HG02678 (cell line): ENCODE results near the gene KCNQ1.
A peak's percentile ranks its signal among the peaks of the same experiment; 100 is the strongest.

Experiments used
- ATAC-seq: cut with Tn5 transposase; IDR thresholded peaks from one replicate; pipeline ENCODE4 v1.9.1; 2021; ENCODE audit warnings: mild to moderate bottlenecking, moderate library complexity; ENCODE audit not compliant: unreplicated experiment

KCNQ1 gene

DNA sequence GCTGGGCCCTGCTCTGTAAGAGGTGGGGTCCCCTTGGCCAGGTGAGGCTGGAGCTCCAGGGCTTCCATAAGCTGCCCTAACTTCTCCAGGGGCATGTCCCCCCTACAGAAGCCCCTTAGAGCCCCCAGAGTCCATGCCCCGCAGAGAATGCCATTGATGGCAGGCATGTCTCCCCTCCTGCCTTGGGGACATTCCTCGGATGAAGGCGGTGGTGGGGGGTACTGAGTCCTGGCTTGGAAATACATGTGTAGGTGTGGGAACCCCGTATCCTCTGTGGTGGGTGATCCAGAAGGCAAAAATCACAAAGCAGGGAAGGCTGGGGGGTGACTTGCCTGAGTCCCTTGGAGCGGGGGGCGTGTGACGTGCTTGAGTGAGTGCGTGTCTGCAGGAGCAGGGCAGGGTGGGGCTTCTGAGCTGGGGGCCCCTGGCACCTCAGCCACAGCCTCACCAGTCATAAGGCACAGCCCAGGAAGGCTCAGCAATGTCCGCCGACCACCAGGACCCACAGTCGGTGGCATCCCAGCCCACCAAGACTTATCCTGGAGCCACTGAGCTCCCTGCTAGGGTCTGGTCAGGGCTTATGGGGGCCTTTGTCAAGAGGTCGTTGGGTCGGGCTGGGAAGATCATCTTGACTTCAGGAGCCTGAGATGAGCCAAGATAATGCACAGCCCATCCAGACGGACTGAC, 324.7 kb downstream of the KCNQ1 start:
- ATAC-seq = no peak

DNA sequence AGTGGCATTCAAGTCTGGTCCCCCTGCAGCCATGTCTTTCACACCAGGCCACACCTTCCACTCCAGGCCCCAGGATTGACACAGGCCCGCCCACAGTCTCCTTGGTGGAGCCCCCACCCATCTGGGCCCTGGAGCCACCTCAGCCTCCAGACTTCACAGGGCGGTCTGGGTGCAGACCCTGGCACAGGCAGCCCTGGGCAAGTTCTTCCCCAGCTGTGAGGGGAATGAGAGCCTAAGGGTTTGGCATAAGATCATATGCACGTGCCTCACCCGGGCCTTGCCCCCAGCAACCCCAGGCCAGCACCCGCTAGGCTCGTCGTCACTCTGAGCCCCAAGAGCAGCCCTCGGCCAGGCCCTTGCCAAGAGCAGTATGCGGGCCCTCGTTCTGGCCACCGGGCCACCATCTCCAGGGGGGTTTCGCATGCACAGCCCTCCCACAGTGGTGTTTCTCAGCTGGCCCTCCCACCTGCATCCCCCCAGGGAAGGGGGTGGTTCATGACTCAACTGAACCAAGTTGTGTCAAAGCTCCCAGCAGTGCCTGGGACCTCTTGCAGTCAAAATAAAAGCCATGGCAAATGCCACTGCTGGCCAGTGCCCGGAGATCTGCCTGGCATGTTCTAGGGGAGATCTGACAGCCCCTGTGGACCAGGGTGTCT, 325.4 kb downstream of the KCNQ1 start:
- ATAC-seq = no peak

DNA sequence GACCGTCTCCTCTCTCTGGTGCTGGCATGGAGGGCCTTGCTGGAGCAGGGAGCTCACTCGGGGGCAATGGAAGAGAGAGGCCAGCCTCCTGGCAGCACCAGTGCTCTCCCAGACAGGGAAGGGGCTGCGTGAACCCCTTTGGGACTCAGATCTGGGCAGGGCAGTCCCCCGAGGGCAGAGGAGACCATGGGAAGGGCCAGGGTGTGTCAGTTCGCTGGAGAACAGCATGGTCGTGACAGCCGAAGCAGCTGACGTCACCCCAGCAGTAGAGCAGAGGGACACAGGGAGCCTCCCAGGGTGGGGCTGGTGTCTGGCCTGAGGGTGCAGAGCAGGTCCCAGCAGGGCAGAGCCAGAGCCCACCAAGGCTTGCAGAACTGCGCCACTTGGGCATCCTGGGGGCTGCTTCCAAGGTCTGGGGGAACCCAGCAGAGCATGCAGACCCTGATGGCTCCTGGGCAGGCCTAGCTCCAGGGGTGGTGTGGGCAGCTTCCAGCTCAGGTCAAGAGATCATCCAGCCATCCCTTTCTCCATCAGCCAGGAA, 326.0 kb downstream of the KCNQ1 start:
- no peak for ATAC-seq

DNA sequence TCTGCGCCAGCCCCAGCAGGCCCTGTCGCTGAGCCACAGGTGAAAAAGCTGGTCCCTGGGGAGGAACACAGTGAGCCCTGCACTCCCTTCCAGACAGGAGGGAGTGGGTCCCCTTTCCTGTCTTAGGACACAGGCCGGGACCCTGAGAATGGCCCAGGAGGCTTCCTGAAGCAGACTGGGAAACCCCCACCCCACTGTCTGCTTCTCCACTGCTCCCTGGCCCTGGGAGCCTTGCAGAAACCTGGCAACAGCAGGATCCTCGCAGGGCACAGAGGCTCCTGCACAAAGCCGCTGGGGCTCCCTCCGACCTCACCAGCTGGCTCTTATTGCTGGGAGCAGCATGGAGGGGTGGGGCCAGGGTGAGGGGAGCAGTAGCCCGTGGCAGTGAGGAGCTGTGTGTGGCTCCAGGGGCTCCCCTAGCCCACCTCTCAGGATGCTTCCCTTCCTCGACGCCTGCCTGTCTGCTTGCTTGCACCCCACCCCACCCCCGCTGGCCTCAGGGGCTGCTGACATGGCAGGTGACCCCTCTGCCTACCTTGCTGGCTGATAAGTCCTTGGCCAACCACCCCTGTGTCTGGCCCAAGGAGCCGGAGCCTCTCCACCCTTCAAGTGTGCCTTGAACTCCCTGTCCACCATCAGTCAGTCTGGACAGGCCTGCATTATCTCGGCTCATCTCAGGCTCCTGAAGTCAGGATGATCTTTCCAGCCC, 327.1 kb downstream of the KCNQ1 start:
- ATAC-seq = no peak

DNA sequence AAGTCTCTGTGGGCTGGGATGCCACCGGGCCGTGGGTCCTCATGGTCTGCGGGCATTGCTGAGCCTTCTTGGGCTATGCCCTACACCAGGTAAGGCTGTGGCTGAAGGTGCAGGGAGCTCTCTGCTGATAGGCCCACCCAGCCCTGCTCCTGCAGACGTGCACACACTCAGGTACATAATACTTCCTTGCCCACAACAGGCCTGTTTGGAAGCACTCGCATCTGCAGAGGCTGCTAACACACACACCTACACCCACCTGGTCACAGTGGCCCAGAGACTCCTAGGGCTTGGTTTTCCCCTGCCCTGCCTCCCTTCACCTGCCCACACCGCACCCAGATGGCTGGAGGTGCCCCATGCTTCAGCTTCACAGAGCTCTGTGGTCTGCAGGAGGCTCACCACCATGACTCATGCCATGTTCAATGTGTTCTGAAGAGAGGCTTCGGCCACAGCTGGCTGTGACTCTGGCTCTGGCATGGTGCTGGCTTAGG, 327.8 kb downstream of the KCNQ1 start:
- ATAC-seq = no peak

DNA sequence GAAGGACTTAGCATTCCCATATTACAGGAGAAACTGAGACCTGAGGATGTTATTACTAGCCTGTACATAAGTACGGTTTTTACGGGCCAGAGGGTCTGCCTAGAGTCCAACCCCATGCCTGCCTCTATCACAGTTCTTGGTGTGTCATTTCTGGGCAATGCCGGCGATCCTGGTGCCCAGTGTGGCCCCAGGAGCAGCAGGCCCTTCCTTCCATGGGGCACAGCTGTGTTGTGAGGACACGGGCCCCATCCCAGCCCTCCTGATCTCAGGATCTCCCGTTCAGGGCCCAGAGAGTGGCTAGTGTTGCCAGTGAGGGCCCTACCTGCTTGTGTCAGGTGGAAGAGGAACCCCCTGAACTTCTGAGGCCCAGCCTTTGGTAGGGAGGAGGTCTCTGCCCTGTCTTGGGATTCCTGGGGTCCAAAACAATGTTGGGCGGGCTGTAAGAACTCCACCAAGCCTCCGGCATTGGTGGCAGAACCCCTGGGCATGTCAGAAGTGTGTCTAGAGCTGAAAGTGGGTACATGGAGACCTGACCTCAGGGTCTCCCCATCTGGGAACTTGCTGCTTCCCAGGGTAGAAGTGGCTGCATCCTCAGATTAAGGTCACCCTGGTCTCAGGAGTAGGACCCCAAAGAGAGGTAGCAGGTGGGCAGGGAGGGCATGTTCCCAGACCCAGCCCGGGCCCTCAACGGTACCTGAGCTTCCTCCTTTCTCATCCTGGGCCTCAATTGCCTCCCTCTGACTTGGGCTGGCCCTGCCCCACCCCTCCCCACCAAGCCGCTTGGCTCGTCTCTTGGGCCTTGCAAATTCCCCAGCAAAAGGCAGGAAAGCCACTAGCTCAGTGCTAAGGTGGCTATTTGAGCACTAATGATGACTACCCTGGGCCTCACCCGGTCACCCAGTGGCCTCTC, 329.6 kb downstream of the KCNQ1 start:
- ATAC-seq = no peak

DNA sequence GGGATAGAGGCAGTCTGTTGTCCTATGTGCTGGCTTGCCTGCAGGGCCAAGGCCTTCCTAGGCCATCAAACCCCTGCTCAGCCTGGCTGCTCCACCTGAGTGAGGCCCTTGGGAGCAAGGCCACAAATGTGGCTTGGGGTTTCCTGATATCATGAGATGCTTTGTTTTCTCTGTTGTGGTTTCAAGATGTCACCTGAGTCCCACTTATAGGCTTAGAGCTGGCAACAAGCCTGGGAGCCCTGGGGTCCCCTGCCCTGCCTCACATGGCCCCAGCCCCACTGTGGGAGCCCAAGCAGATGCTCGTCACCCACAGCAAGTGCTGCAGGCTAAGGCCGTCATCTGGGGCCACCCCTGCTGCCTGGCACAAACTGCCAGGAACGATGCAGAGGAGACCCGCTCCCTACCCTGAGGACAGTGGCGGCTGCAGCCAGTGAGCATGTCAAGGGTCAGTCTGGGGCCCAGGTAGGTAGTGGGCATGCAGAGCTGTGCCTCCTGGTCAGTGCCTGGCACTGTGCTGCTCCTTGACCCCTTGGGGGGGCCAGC, 330.3 kb downstream of the KCNQ1 start:
- no peak for ATAC-seq

DNA sequence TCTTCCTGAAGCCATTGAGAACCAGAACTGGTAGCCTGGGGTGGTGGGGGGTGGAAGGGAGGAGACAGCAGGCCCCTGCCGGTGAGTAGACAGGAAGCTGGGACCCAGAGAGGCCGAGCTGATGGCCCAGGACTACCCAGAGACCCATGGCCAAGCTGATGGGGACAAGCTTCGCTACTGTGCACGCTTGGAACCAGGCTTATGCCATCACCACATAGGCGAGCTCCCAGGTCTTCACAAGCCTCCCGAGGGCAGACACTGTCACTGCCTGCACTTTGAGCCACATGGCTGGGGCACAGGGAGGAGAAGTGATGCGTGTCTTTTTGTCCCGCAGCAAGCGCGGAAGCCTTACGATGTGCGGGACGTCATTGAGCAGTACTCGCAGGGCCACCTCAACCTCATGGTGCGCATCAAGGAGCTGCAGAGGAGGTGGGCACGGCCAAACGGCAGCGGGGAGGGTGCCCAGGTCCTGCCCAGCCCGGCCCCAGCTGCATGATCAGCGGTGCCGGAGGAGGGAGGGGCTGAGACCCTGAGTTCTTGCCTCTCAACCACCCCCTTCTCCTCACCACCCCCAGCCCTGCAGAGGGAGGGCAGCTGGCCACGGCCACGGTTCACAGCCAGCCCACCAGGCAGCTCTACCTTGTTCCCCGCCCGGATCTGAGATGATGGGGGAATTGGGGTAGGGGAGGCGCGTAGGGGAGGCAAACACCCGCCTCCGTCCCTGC, 331.0 kb downstream of the KCNQ1 start:
- ATAC-seq = no peak

DNA sequence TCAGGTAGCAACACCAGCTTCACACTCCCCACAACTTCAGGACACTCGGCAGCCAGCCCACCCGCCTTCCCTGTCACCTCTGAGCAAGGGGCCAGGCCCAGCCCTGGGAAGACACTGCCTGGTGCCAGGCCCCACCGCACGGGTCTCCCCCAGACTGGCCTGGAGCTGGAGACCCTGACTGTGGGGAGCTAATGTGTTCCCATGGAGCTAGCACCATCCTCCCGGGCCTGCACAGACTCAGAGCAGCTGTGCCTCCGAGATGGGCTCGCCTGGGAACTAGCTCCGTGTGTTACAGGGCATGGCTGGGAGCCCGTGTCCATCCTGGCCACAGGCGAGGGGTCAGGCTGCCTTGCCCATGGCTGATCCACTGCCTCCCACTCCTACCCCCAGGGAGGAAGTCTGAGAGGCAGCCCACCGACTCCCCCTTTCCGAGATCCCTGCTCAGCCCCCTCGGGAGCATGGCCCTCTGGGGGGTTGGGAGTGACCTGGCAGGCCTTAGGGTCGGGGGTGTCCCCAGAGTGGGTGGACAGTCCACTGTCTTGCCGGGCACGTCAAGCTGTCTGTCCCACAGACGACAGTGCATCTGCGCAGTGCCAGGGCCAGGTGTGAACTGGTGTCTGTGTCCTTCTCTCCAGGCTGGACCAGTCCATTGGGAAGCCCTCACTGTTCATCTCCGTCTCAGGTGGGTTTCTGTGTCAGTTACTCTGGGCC, 331.7 kb downstream of the KCNQ1 start:
- no peak for ATAC-seq

DNA sequence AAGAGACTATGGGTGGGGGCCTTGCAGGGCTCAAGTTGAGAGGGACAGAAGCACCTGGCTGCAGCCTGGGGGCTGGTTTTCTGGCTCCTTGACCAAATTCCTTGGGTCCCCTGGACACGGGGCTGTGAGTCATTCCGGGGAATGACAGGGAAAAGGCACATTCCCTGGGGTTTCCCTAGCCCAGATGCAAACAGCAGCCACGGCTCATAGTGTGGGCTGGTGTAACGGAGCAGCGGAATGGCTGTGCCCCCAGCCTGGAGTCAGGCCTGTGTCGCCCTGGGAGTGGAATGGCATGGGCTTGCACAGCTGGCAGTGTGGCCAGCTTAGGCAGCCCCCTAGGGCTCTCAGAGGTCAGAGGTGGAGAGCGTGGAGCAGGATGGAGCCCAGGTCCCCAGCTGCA, 332.6 kb downstream of the KCNQ1 start:
- ATAC-seq = no peak

DNA sequence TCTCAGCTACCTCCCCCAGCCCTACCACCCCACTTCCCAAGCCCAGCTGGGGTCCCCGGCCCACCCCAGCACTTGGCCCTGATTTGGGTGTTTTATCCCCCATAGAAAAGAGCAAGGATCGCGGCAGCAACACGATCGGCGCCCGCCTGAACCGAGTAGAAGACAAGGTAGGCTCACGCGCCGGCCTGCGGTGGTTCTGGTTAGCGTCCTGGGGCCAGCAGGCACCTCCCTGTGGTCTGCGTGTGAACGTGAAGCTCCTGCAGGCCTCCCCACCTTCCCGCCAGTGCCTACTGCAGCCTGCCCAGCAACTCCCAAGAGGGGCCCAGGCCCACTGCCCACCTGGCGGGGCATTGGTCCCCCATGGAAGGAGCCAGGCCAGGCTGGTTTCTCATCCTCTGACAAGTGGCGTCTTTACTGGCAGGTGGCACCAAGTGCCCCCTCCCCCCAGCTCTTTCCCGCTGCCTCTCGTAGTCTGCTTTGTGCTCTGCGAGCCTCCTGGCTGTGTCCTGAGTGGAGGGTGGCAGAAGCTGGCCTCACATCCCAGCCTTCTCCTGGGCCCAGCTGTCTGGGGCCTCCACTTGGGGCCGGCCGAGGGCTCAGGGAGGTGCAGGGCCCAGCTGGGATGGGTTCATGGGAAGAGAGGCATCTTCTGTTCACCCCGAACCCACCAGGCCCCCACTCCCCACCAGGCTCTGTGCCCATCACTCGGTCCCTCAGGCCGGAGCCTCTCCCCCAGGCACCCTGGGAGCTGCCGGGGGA, 333.2 kb downstream of the KCNQ1 start:
- ATAC-seq = no peak

DNA sequence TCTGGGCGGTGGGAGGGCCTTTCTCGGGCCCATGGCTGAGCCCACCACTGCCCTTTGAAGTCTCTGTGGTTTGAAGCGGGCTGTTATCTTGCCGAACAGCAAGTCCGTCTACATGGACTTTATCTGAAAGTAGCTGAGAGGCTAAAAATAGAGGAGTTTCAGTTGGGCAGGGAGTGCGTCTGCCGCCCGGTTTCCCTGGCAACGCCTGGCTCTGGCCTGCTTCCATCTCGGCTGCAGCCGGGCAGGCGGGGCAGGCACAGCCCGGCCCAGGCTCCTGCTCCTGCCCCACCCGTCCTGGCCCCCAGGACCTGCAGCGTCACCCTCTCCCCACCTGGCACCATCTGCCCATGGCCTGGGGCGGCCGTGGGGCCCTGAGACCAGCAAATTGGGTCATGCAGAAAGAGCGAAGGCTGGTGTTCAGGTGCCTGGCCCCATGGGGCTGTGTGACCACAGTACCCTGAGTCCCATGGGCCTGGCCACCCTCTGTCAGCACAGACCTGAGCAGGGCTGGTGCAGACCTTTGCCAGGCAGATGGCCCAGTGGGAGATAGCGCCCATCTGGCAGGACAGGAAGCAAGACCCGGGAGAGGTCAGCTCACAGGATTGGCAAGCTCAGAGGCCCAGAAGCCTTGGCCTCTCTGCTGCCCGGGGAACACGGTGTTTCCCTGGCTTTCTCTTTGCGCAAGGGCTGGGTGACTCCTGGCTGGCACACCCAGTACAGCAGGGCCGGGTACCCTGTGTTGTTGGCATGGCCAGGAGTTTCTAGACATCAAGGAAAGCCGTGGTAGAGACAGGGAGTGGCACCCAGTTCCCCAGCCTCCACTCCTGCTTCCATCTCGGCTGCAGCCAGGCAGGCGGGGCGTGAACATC, 334.1 kb downstream of the KCNQ1 start:
- ATAC-seq = peak; percentile 58

DNA sequence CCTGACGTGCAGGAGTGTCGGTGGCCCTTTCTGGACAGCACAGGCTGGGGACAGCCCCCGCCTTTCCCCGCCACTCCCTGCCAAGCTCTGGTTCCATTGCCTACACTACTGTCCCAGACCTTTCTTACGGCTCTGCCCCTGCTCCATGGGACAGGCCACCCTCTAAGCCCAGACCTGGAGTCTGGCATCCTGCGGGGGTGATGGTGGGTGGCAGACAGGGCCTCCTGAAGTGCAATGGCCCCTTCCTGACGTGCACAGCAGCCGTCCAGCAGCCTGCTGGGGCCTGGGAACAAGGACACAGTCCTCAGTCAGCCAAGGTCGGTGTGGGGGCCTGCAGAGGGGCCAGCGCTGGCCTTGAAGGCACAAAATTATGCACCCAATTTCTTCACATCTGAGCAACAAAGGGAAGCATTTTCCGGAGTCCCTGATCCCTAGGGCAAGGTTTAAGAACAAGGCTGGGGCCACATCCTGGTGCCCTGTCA, 334.7 kb downstream of the KCNQ1 start:
- no peak for ATAC-seq

DNA sequence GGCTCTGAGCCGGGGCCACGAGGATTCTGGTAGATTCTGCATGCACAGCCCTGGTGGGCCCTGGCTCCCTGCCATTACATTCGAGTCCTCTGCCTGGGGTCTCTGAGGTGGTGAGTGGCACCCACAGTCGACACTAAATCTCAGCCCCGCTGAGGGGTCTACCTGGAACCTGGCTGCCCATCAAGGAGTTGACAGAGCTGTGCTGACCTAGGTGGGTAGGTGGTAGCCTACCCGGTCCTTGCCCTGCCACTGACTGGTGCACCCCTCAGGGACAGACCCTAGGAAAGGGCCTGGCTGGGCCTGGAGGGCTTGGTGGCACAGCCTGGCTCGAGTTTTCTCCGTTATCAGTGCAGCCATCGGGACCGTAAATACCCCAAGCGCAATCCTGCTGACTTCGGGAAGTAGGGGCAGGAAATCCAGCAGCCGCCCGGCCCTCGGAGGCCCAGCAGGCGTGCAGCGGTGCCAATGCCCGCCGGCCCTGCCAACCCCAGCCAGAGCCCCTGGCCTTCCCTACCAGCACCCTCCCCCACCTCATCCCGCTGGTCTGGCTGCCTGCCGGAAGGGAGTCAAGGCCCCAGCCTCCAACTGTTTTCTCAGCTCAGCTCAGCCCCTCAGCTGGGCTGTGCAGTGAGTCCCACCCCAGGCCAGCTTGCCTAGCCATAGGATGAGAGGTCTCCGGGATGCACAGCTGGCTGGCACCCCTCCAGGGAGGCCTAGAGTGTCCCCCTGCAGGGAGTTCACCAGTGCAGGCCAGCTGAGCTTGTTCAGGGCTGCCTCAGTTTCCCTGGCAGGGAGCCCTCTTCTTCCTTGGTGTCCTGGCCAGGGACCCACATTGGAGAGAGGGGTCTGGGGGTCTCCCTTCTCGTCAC, 335.4 kb downstream of the KCNQ1 start:
- ATAC-seq = no peak

DNA sequence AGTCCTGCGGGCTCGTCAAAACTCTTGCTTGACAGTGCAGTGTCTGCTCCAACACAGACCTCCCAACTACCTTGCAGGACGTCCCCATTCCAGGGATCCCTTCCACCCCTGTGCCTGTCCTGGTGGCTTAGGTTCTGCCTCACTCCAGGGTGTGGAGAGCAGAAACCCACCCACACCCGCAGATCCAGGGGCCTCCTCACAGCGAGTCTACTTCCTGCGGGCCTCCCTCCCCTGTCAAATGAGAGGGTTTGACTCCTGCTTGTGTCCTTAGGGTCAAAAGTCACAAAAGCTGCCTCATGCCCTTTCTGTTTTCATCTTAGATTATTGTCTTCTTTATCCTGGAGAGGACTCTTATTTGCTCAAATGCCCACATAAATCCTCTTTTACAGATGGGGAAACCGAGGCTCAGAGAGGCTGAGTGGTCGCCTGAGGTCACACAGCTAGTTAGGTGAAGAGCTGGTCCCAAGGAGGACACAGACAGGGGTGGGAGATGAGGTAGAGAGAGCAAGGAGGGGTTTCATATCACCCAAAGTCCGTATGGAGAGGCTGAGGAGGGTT, 336.1 kb downstream of the KCNQ1 start:
- ATAC-seq = no peak
